ENCODE data around the gene HNRNPAB.
"Not testable (repeated sequence)": the region's sequence is repeated elsewhere in the genome, so short reads cannot be mapped to it uniquely, and the experiment has no call there.

The HNRNPAB gene

GRCh38 chr5:178198151-178198550 is 6.2 kb upstream of the HNRNPAB start:
- DNase-seq, result not testable (repeated sequence)

GRCh38 chr5:178198706-178199105 is 5.6 kb upstream of the HNRNPAB start:
- DNase-seq, result no peak

- DNase-seq, result no peak
Measured at GRCh38 chr5:178199581-178200434, 4.5 kb upstream of the HNRNPAB start.

- DNase-seq, result no peak
Measured at GRCh38 chr5:178201221-178201926, 3.0 kb upstream of the HNRNPAB start.

- DNase-seq, result no peak
Measured at GRCh38 chr5:178201927-178202235, 2.5 kb upstream of the HNRNPAB start.

- DNase-seq, result no peak
Measured at GRCh38 chr5:178202541-178202940, 1.8 kb upstream of the HNRNPAB start.

GRCh38 chr5:178203670-178204181 is 607 bp upstream of the HNRNPAB start:
- peak in 1 of 2 experiments; percentile 55 for DNase-seq

- peak in 1 of 2 experiments; percentile 65 for DNase-seq
Measured at GRCh38 chr5:178204935-178205748, 809 bp downstream of the HNRNPAB start.

GRCh38 chr5:178205749-178206047 is 1.4 kb downstream of the HNRNPAB start:
- no peak for DNase-seq

GRCh38 chr5:178206166-178207101 is 2.1 kb downstream of the HNRNPAB start:
- no peak for DNase-seq

GRCh38 chr5:178207183-178207916 is 3.0 kb downstream of the HNRNPAB start:
- no peak for DNase-seq

- DNase-seq, result no peak
Measured at GRCh38 chr5:178207917-178208280, 3.6 kb downstream of the HNRNPAB start.

GRCh38 chr5:178208540-178209227 is 4.4 kb downstream of the HNRNPAB start:
- DNase-seq, result no peak

- no peak for DNase-seq
Measured at GRCh38 chr5:178209334-178210072, 5.2 kb downstream of the HNRNPAB start.

GRCh38 chr5:178210073-178210535 is 5.8 kb downstream of the HNRNPAB start:
- DNase-seq, result no peak

- DNase-seq, result no peak
Measured at GRCh38 chr5:178210686-178211085, 6.4 kb downstream of the HNRNPAB start.

- DNase-seq, result no peak
Measured at GRCh38 chr5:178211095-178212048, 7.0 kb downstream of the HNRNPAB start.

- no peak for DNase-seq
Measured at GRCh38 chr5:178212241-178213002, 8.1 kb downstream of the HNRNPAB start.
